Measurements from ENCODE around the gene SGMS1.

- no peak for TF ChIP-seq POLR2A (IDR thresholded peaks at IDR 0.05; ENCODE audit: low read depth, low read length)
- TF ChIP-seq POLR2AphosphoS5 (IDR thresholded peaks at IDR 0.05; ENCODE audit: low read depth, low read length) = no peak
These were observed 66.5 kb downstream of the SGMS1 start for GRCh38 chr10:50557130-50557682.
